GM12878 (cell line): Measurements from ENCODE around the gene NMRK1. TPM values are rescaled to one million over a fixed set of nuclear protein-coding genes. Genes with fewer than 3 reads are reported as not detected.
A peak's percentile ranks its signal among the peaks of the same experiment; 100 is the strongest.

Experiments used
- BACH1 ChIP-seq: fragments of 450-650 bp; IDR thresholded peaks from 2 replicates; pipeline ENCODE4 v1.6.1; 2017; ENCODE audit warnings: mild to moderate bottlenecking, borderline replicate concordance
- CEBPB ChIP-seq, 2 experiments: fragments of 150-350 bp in 1 of 2; IDR thresholded peaks; 2 replicates each; pipeline ENCODE4 v1.6.1; 2012 to 2014; ENCODE audit warnings: low read depth in 2 of 2, low read length in 2 of 2, borderline replicate concordance in 1 of 2, inconsistent platforms in 1 of 2
- CHD1 ChIP-seq: IDR thresholded peaks from 2 replicates; pipeline ENCODE4 v1.6.1; 2012; ENCODE audit warnings: low read depth, low read length, improper control_type of control experiment
- EP300 ChIP-seq, 2 experiments: fragments of 150-350 bp in 1 of 2; IDR thresholded peaks; 2 replicates each; pipeline ENCODE4 v1.6.1; 2011 to 2012; ENCODE audit warnings: low read depth in 2 of 2, low read length in 2 of 2, borderline replicate concordance in 1 of 2, improper control_type of control experiment in 1 of 2, inconsistent platforms in 1 of 2; ENCODE audit not compliant: control insufficient read depth in 1 of 2
- EZH2 ChIP-seq: IDR thresholded peaks from 2 replicates; pipeline ENCODE4 v1.6.1; 2012; ENCODE audit warnings: low read depth, mild to moderate bottlenecking, control low read depth, inconsistent platforms, low read length, borderline replicate concordance; ENCODE audit not compliant: control insufficient read depth
- FOXM1 ChIP-seq: IDR thresholded peaks from 2 replicates; pipeline ENCODE4 v1.6.1; 2012; ENCODE audit warnings: low read depth, mild to moderate bottlenecking, inconsistent platforms, low read length, moderate library complexity
- GATAD2B ChIP-seq: fragments of 450-650 bp; conservative IDR thresholded peaks from 2 replicates; pipeline ENCODE4 v1.6.1; 2017; ENCODE audit warnings: low read depth, mild to moderate bottlenecking, moderate library complexity
- KDM1A ChIP-seq: fragments of 200-600 bp; sonication (generic); IDR thresholded peaks from 2 replicates; pipeline ENCODE4 v1.6.1; 2016; ENCODE audit warnings: borderline replicate concordance
- KLF5 ChIP-seq: fragments of 450-650 bp; IDR thresholded peaks from 2 replicates; pipeline ENCODE4 v1.6.1; 2014; ENCODE audit warnings: mild to moderate bottlenecking; ENCODE audit not compliant: partially characterized antibody
- LARP7 ChIP-seq: fragments of 450-650 bp; IDR thresholded peaks from 2 replicates; pipeline ENCODE4 v1.6.1; 2017; ENCODE audit warnings: mild to moderate bottlenecking
- MYC ChIP-seq: IDR thresholded peaks from 2 replicates; pipeline ENCODE4 v1.6.1; 2011; ENCODE audit warnings: mild to moderate bottlenecking, low read length, moderate library complexity, inconsistent platforms; ENCODE audit not compliant: insufficient read depth, insufficient replicate concordance, insufficient read length, severe bottlenecking
- PAX5 ChIP-seq: IDR thresholded peaks from 2 replicates; pipeline ENCODE4 v1.6.1; 2011; ENCODE audit warnings: low read depth, low read length, borderline replicate concordance
- PAX8 ChIP-seq: fragments of 450-650 bp; IDR thresholded peaks from 2 replicates; pipeline ENCODE4 v1.6.1; 2017; ENCODE audit warnings: mild to moderate bottlenecking, moderate library complexity
- PML ChIP-seq: IDR thresholded peaks from 2 replicates; pipeline ENCODE4 v1.6.1; 2012; ENCODE audit warnings: low read length, inconsistent platforms
- POLR2A ChIP-seq: IDR thresholded peaks from 2 replicates; pipeline ENCODE4 v1.6.1; 2011; ENCODE audit warnings: low read depth, mild to moderate bottlenecking, low read length
- POLR2AphosphoS2 ChIP-seq: IDR thresholded peaks from 2 replicates; pipeline ENCODE4 v1.6.1; 2011; ENCODE audit warnings: low read depth, mild to moderate bottlenecking, low read length, improper control_type of control experiment, moderate library complexity
- RFX5 ChIP-seq: IDR thresholded peaks from 2 replicates; pipeline ENCODE4 v1.6.1; 2011; ENCODE audit warnings: low read depth, low read length, improper control_type of control experiment
- SMC3 ChIP-seq: IDR thresholded peaks from 2 replicates; pipeline ENCODE4 v1.6.1; 2011; ENCODE audit warnings: low read length, improper control_type of control experiment, borderline replicate concordance
- STAT3 ChIP-seq: IDR thresholded peaks from 2 replicates; pipeline ENCODE4 v1.6.1; 2011; ENCODE audit warnings: low read depth, low read length, improper control_type of control experiment
- TAF1 ChIP-seq: IDR thresholded peaks from 2 replicates; pipeline ENCODE4 v1.6.1; 2011; ENCODE audit warnings: mild to moderate bottlenecking, low read depth, low read length, borderline replicate concordance
- polyA plus RNA-seq, 11 experiments: library from polyadenylated mRNA; depleted of rRNA in 4 of 11; unstranded in 6 of 11; stranded (reverse) in 5 of 11; fragments of >200 nt; fragmentation: Nextera tagmentation in 4 of 11; fragmentation: Illumina TruSeq in 1 of 11; extraction: Ambion mirVana in 4 of 11; extraction: Trizol in 1 of 11; gene quantifications; 1 replicate in 1 of 11; 2 replicates in 10 of 11; pipeline versions ENCODE4 v1.2.1 to v1.2.3, GENCODE V29; 2011 to 2016; ENCODE audit warnings: inconsistent platforms in 2 of 11, missing spikeins in 2 of 11, low read depth in 1 of 11
- total RNA-seq, 4 experiments: library from RNA; depleted of rRNA in 3 of 4; stranded (reverse); fragments of >200 nt in 3 of 4; fragmentation: Illumina TruSeq in 1 of 4; extraction: Trizol in 1 of 4; gene quantifications; 2 replicates each; pipeline versions ENCODE4 v1.2.1 to v1.2.3, GENCODE V29; 2013 to 2021
- TF ChIP-seq, protein P1 (sequence below): fragments of 450-650 bp; IDR thresholded peaks from 2 replicates; pipeline ENCODE4 v1.6.1; 2017; ENCODE audit warnings: mild to moderate bottlenecking
- TF ChIP-seq, protein P2 (sequence below): fragments of 450-650 bp; IDR thresholded peaks from 2 replicates; pipeline ENCODE4 v1.6.1; 2018; ENCODE audit warnings: borderline replicate concordance, mild to moderate bottlenecking; ENCODE audit not compliant: partially characterized antibody
- TF ChIP-seq, protein P3 (sequence below): IDR thresholded peaks from 2 replicates; pipeline ENCODE4 v1.6.1; 2012; ENCODE audit warnings: low read length, inconsistent platforms
- TF ChIP-seq, protein P4 (sequence below): fragments of 450-650 bp; IDR thresholded peaks from 2 replicates; pipeline ENCODE4 v1.6.1; 2016; ENCODE audit warnings: mild to moderate bottlenecking

NMRK1 gene
- total and polyA plus RNA-seq, 10 of the 15 experiments (the other 5 are each of a cell fraction or from before 2014, with no cell fraction given): 8.4 to 17.2 (median 12.1) TPM

DNA sequence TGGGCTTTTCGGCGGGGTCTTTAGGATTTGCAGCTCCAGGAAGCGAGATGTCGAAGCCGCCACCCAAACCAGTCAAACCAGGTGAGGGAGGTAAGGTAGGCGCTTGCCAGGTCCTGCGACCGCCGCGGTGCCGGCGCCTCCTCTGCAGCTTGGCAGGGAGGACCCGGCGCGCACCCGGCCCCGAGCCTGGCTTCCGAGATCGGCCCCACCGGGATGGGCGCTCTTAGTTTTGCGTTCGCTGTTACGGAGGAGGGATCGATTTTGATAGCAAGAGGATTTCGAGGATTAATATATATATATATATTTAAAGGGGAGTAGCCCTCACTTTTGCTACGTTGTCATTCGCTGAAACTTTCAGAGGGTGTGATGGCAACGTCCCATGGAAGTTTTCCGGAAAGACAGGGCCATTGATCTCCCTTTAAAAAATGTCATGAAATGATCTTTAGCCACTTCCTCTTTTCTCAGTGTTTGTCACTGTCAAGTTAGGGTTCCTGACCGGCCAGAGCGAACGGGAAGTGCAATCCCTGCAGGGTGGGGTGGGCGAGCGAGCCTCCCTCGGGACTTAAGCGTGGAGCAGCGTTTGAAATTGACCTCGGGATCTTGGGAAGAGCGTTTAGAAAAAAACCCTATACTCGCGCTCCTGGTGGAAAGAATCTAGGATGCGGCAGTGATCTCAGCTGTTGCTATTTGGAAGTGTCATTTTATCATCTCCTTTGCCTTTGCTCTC lies 854 bp upstream of the NMRK1 start (continued):
- TF ChIP-seq, protein P1, sequence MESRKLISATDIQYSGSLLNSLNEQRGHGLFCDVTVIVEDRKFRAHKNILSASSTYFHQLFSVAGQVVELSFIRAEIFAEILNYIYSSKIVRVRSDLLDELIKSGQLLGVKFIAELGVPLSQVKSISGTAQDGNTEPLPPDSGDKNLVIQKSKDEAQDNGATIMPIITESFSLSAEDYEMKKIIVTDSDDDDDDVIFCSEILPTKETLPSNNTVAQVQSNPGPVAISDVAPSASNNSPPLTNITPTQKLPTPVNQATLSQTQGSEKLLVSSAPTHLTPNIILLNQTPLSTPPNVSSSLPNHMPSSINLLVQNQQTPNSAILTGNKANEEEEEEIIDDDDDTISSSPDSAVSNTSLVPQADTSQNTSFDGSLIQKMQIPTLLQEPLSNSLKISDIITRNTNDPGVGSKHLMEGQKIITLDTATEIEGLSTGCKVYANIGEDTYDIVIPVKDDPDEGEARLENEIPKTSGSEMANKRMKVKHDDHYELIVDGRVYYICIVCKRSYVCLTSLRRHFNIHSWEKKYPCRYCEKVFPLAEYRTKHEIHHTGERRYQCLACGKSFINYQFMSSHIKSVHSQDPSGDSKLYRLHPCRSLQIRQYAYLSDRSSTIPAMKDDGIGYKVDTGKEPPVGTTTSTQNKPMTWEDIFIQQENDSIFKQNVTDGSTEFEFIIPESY: no peak
- TF ChIP-seq TAF1 (0 out of 2 replicates have a peak, but pooled peaks have one; percentile 18), KDM1A (no peak; the same call in 1 of the 2 replicates), MYC (no peak), POLR2A (peak; percentile 15; the same call in 1 of the 2 replicates), BACH1 (no peak; the same call in 1 of the 2 replicates), RFX5 (no peak), STAT3 (no peak), FOXM1 (no peak), KLF5 (no peak), SMC3 (no peak), EP300 (IDR thresholded peaks at IDR 0.05; ENCODE audit: borderline replicate concordance in 1 of 2, control insufficient read depth in 1 of 2, low read depth in 2 of 2, low read length in 2 of 2) (peak in 1 of 2 experiments; percentile 16; a peak in 1 of 4 replicates), PAX5 (no peak), PAX8 (no peak), EZH2 (no peak), PML (no peak), LARP7 (no peak), CEBPB (IDR thresholded peaks at IDR 0.05; ENCODE audit: borderline replicate concordance in 1 of 2, low read depth in 2 of 2, low read length in 2 of 2) (no peak), CHD1 (0 out of 2 replicates have a peak, but pooled peaks have one; percentile 73), POLR2AphosphoS2 (no peak), GATAD2B (peak; percentile 10; the same call in 1 of the 2 replicates)
- TF ChIP-seq, protein P2, sequence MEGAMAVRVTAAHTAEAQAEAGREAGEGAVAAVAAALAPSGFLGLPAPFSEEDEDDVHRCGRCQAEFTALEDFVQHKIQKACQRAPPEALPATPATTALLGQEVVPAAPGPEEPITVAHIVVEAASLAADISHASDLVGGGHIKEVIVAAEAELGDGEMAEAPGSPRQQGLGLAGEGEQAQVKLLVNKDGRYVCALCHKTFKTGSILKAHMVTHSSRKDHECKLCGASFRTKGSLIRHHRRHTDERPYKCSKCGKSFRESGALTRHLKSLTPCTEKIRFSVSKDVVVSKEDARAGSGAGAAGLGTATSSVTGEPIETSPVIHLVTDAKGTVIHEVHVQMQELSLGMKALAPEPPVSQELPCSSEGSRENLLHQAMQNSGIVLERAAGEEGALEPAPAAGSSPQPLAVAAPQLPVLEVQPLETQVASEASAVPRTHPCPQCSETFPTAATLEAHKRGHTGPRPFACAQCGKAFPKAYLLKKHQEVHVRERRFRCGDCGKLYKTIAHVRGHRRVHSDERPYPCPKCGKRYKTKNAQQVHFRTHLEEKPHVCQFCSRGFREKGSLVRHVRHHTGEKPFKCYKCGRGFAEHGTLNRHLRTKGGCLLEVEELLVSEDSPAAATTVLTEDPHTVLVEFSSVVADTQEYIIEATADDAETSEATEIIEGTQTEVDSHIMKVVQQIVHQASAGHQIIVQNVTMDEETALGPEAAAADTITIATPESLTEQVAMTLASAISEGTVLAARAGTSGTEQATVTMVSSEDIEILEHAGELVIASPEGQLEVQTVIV: no peak
- TF ChIP-seq, protein P3, sequence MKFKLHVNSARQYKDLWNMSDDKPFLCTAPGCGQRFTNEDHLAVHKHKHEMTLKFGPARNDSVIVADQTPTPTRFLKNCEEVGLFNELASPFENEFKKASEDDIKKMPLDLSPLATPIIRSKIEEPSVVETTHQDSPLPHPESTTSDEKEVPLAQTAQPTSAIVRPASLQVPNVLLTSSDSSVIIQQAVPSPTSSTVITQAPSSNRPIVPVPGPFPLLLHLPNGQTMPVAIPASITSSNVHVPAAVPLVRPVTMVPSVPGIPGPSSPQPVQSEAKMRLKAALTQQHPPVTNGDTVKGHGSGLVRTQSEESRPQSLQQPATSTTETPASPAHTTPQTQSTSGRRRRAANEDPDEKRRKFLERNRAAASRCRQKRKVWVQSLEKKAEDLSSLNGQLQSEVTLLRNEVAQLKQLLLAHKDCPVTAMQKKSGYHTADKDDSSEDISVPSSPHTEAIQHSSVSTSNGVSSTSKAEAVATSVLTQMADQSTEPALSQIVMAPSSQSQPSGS: no peak
- TF ChIP-seq, protein P4, sequence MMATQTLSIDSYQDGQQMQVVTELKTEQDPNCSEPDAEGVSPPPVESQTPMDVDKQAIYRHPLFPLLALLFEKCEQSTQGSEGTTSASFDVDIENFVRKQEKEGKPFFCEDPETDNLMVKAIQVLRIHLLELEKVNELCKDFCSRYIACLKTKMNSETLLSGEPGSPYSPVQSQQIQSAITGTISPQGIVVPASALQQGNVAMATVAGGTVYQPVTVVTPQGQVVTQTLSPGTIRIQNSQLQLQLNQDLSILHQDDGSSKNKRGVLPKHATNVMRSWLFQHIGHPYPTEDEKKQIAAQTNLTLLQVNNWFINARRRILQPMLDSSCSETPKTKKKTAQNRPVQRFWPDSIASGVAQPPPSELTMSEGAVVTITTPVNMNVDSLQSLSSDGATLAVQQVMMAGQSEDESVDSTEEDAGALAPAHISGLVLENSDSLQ: peak; percentile 57; the same call in 1 of the 2 replicates
